HG03025 (cell line): ENCODE data around the gene TAF1C.
"Not testable (repeated sequence)": the region's sequence is repeated elsewhere in the genome, so short reads cannot be mapped to it uniquely, and the experiment has no call there.

Experiments
- ATAC-seq: cut with Tn5 transposase; IDR thresholded peaks from one replicate; pipeline ENCODE4 v1.9.1; 2021; ENCODE audit warnings: mild to moderate bottlenecking, moderate library complexity; ENCODE audit not compliant: unreplicated experiment, low FRiP score

Gene TAF1C

GRCh38 chr16:84212631-84213030, 25.8 kb upstream of the TAF1C start:
- ATAC-seq: no peak

- no peak for ATAC-seq
These were observed 25.3 kb upstream of the TAF1C start for GRCh38 chr16:84212154-84212553.

GRCh38 chr16:84209989-84210388, 23.1 kb upstream of the TAF1C start:
- no peak for ATAC-seq

GRCh38 chr16:84207879-84208278, 21.0 kb upstream of the TAF1C start:
- ATAC-seq: no peak

- ATAC-seq: no peak
These were observed 20.4 kb upstream of the TAF1C start for GRCh38 chr16:84207251-84207650.

- no peak for ATAC-seq
These were observed 19.3 kb upstream of the TAF1C start for GRCh38 chr16:84205976-84206691.

GRCh38 chr16:84205123-84205522, 18.3 kb upstream of the TAF1C start:
- ATAC-seq: not testable (repeated sequence)

GRCh38 chr16:84204551-84204950, 17.7 kb upstream of the TAF1C start:
- not testable (repeated sequence) for ATAC-seq

GRCh38 chr16:84199861-84200260, 13.0 kb upstream of the TAF1C start:
- ATAC-seq: no peak

- ATAC-seq: no peak
These were observed 12.2 kb upstream of the TAF1C start for GRCh38 chr16:84199097-84199496.

- ATAC-seq: no peak
These were observed 11.5 kb upstream of the TAF1C start for GRCh38 chr16:84198401-84198800.

GRCh38 chr16:84197466-84198128, 10.7 kb upstream of the TAF1C start:
- no peak for ATAC-seq

- no peak for ATAC-seq
These were observed 10.0 kb upstream of the TAF1C start for GRCh38 chr16:84196727-84197394.

- no peak for ATAC-seq
These were observed 9.2 kb upstream of the TAF1C start for GRCh38 chr16:84196101-84196500.

GRCh38 chr16:84195201-84196093, 8.6 kb upstream of the TAF1C start:
- ATAC-seq: no peak

- no peak for ATAC-seq
These were observed 7.8 kb upstream of the TAF1C start for GRCh38 chr16:84194470-84195200.

GRCh38 chr16:84194018-84194417, 7.2 kb upstream of the TAF1C start:
- no peak for ATAC-seq

GRCh38 chr16:84193480-84193879, 6.6 kb upstream of the TAF1C start:
- no peak for ATAC-seq

GRCh38 chr16:84191466-84191865, 4.6 kb upstream of the TAF1C start:
- no peak for ATAC-seq
